Right forelimb (tissue), 1 donor: ENCODE data around the gene MYO18A.

Source experiments
- DNase-seq: peaks from one replicate; pipeline ENCODE4 v3.0.0-alpha.2; 2018

MYO18A gene

GRCh38 chr17:29120433-29120832, 59.8 kb downstream of the MYO18A start:
- DNase-seq, result no peak

DNA sequence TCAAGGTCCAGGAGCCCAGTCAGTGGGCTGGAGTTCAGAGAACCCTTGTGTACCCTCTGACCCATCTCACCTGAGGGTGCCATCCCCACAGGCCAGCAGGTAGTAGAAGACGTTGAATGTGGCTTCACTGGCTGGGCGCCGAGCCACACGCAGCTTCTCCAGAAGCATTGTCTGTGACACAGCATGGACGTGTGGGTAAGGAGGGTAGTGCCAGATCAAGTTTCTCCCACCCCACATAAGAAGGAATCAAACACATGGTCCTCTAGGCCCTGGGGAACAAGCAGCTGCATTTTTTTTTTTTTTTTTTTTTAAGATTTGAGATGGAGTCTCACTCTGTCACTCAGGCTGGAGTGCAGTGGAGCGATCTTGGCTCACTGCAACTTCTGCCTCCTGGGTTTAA, 60.9 kb downstream of the MYO18A start:
- DNase-seq, result no peak

DNA sequence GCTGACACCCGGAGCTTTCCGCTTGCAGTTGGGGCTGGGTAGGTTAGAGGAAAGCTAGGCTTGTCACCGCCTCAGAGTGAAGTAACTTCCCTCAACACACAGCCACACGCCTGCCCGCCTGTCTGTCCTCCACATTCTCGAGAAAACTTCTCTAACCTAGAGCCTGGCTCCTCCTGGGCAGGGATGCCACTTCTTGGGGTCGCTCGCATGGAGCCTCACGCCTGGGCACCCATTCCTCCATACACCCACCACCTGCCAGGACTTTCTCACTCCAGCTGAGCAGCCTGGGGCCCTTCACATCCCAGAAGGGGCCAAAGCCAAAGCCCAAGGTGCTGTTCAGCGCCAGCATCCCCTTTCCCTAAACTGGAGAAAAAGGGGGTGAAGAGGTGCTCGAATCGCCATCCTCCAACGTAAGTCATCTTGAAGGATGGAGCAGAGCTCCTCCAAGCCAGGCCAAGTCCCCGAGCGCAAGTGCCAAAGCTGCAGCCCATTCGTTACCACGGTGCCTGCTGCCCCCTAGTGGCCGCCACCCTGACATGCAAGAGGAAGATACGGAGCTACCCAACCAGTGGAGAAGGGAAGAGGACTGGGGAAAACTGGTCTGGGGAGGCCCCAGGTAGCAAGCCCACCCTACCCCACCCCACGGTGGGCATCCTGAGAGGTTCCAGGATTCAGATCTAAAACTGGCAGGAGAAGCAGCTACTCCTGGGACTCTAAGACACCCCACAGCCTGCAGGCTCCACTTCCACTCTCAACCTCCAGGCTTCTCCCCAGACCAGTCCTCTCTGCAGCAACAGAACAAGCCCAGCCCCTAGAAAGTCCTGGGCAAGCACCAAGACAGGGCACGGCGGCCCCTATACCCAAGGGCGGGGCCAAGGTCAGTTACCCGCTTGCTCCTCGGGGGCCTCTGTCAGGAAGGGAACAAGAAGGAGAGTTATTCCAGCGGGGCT, 63.1 kb downstream of the MYO18A start:
- DNase-seq, result peak; percentile 81

GRCh38 chr17:29115961-29116803, 64.0 kb downstream of the MYO18A start:
- DNase-seq, result no peak

DNA sequence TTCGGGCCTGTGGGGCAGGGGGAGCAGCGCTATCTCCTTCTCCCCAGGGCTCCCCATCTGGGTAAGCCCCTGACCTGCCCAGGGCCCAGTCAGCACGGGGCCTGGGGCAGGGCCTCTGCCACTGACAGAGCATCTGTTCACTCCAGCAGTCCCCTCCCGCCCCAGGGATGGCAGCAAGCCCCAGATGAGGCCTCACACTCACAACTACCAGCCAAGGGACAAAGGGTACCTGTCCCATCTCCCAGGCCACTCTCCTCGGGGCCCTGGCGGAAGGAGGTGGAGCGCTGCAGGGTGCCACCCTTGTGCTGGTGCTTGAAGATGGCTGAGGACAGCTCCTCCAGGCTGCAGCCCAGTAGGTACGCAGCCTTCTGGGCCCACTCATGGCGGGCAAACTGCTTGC, 64.8 kb downstream of the MYO18A start:
- DNase-seq, result no peak

DNA sequence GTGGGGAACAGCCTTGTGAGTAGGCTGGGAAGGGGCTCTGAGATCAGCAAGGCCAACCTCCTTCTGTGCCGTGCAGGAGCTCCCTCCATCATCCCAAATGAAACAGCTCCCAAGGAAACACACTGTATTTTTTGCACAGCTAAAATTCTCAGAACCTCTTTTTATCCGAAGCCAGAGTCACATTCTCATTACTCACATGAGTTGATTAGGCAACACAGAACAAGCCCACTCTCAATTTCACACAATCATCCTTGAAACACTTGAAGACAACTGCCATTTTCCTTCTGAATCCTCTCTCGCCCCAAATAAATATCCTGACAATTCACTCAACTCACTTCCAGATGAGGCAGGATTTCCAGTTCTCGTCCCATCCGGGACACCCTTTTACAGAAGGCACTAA, 66.1 kb downstream of the MYO18A start:
- DNase-seq, result no peak

DNA sequence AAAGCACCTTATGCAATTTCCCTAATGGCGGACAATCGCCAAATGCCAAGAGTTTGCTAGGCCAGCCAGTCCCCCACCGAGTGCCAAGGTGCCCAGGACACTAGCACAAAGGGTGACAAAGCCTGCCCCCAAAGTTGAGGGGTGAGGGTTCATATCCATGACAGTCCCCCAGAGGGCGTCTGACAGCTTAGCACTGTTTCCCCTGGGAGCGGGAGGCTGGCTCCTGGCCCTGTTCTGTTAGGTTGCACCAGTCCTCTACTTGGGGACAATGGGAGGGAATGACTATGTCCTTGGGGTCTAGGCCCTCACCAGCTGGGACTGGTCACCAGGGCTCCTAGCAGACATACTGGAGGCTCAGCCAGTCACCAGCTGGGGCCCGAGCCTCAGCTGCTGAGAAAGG, 66.9 kb downstream of the MYO18A start:
- DNase-seq, result no peak

GRCh38 chr17:29112771-29113295, 67.4 kb downstream of the MYO18A start:
- no peak for DNase-seq

DNA sequence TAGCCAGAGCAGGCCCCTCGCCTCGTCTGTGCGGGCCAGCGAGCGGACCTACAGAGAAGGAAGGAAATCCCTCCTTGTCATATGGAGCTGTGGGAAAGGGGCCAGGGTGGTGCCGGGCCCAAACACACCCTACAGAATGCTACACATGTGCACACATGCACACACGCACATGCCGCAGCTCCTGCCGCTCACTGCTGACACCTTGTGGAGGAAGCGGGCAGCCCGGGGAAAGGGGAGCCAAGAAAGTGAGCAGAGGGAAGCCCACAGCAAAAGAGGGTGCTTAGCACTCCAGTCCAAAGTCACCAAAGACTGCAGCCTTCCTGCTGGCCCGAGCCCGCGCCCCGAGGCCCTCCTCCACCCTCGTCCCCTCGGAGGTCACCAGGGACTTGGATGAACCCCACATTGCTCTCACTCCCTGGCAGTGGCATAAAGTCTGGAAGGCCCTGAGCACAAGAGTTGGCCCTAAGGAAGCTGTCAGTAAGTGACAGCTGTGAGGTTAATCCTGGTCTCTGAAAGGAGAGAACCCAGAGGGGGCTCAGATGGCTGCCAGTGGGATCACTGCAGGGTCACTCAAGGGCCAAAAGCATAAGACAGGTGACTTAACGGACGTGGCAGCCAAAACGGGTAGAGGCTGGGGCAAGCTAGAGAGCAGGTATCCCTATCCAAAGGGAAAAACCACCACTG, 68.2 kb downstream of the MYO18A start:
- peak; percentile 90 for DNase-seq

GRCh38 chr17:29110372-29110757, 69.8 kb downstream of the MYO18A start:
- no peak for DNase-seq

- DNase-seq, result no peak
Measured at GRCh38 chr17:29109477-29110371, 70.5 kb downstream of the MYO18A start.

- DNase-seq, result no peak
Measured at GRCh38 chr17:29108823-29109476, 71.2 kb downstream of the MYO18A start.

DNA sequence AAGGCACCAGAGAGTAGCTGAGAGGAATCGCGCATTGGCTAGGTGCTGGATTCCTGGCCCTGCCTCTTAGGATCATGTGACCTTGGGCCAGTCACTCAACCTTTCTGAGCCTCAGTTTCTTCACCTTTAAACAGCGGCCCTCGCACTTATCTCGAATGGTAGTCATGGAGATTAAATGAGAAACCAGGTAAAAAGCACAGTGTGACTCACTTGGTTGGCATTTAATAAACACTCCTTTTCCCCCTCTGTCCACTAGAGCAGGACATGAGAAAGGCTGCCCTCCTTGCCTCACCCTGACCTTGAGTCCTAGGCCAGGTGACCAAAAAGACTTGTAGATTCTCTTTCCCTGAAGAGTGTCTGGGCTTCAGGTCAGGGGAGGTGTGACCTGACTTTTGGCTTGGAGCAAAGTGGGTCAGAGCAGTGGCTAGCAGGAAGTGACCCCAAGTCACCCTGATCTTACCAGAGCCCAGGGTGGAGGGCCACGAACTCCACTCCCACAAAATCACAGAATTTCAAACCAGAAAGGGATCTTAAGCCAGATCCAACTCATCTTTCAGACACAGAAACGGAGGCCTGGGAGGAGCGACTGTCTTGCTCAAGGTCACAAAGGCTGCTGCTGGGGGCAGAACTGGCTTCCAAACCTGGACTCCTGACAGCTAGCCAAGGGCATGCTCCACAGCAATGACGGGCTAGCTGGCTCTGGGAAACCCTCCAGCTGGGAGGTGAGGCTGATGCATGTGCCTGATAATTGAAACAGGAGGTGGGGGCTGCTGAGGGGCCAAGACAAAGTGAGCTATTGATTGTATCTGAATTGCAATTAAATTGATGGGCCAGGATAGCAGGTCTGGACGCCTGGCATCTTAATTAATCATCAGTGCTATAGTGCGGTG, 72.0 kb downstream of the MYO18A start:
- DNase-seq, result no peak

DNA sequence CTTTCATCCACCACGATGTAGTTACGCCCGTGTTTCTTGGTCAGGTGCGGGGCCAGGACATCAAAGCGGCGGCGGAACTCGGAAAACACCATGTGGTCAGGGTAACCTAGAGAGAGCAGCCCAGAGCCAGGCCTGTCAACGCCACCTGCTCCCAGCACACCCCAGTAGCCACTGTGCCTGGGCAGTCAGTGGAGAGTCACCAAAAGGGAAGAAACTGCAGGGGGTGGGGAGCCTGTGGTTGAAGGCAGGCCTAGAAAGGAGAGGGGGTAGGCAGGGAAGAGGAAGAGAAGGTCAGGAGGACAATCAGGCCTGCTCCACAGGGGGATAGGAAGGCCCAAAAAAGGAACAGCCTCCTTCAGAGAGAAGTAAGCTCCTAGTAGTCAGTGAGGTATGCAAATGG, 73.1 kb downstream of the MYO18A start:
- no peak for DNase-seq

GRCh38 chr17:29103341-29103740, 76.9 kb downstream of the MYO18A start:
- DNase-seq, result no peak

GRCh38 chr17:29102741-29103181, 77.4 kb downstream of the MYO18A start:
- no peak for DNase-seq

- DNase-seq, result no peak
Measured at GRCh38 chr17:29102046-29102445, 78.2 kb downstream of the MYO18A start.

- DNase-seq, result no peak
Measured at GRCh38 chr17:29100296-29100695, 79.9 kb downstream of the MYO18A start.

DNA sequence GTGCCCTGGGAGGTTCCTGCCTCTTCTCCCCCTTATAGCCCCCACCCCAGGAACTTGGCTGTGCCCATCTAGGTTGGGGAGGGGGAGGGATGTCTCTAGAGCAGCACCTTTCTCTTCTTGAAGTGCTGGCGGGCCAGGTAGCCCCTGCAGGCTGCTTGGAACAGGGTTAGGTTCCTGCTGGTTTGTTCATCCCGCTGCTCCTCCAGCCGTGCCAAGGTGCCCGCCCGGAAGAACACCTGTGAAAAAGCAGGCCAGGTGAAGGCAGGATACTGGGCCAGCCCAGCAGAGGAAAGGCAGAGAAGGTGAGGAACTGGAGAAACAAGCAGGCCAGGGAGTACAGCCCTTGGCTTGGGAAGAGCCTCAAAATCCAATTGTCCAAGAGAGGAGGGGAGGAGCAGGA, 80.7 kb downstream of the MYO18A start:
- DNase-seq, result no peak

- DNase-seq, result no peak
Measured at GRCh38 chr17:29096094-29096493, 84.1 kb downstream of the MYO18A start.
